Activated gamma-delta T cell treated with Interleukin-2 at 50 U/mL for 16 hours (primary cell): ENCODE results near the gene ZNF79.

Experiments
- DNase-seq: peaks from one replicate; pipeline ENCODE4 v3.0.0-alpha.2; 2020

ZNF79 gene

GRCh38 chr9:127398715-127399400, 25.3 kb upstream of the ZNF79 start:
- DNase-seq: no peak

- no peak for DNase-seq
These were observed 24.4 kb upstream of the ZNF79 start for GRCh38 chr9:127399736-127400269.

DNA sequence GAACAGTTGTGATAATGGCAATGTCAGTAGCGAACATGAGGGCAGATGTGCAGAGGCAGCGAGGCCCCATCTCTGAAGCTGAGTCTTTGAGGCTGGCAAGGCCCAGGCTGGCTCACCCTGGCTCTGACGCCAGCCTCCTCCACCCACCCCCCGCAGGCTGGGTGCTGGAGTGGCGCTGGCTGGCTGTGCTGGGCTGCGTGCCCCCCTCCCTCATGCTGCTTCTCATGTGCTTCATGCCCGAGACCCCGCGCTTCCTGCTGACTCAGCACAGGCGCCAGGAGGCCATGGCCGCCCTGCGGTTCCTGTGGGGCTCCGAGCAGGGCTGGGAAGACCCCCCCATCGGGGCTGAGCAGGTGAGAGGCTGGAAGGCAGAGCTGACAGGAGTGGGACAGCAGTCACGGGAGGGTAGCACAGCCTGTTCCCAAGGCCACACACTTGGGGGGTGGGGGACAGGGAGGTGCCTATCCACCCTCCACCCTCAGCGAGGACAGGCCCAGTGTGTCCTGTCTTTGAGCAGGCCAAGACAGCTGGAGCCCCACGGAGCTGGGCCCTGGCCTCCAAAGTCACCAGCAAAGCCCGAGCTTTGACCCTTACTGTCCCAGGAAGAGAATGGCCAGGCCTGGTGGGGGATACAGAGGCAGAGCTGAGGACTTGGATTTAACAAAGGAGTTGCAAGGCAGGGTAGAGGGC, 21.6 kb upstream of the ZNF79 start:
- no peak for DNase-seq

- DNase-seq: no peak
These were observed 20.5 kb upstream of the ZNF79 start for GRCh38 chr9:127403507-127404192.

- DNase-seq: no peak
These were observed 19.6 kb upstream of the ZNF79 start for GRCh38 chr9:127404631-127405030.

GRCh38 chr9:127405344-127406125, 18.6 kb upstream of the ZNF79 start:
- no peak for DNase-seq

- no peak for DNase-seq
These were observed 17.2 kb upstream of the ZNF79 start for GRCh38 chr9:127406799-127407491.

GRCh38 chr9:127407492-127407843, 16.7 kb upstream of the ZNF79 start:
- no peak for DNase-seq

GRCh38 chr9:127411122-127411521, 13.1 kb upstream of the ZNF79 start:
- no peak for DNase-seq

DNA sequence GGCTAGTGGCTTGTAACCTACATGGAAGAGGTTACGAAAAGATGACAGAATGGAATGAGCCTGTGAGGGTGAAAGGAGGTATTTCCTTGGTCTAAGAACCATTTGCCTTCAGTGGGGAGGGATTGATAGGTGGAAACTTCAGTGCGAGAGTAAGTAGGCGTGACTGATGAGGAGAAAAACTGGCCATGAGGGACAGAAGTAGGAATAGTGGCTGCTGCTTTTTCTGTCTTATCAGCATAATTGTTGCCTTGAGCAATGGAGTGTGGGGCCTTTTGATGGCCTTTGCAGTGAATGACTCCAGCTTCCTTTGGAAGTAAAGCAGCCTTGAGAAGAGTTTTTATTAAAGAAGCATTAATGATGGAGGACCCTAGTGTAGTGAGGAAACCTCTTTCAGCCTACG, 9.0 kb upstream of the ZNF79 start:
- no peak for DNase-seq

DNA sequence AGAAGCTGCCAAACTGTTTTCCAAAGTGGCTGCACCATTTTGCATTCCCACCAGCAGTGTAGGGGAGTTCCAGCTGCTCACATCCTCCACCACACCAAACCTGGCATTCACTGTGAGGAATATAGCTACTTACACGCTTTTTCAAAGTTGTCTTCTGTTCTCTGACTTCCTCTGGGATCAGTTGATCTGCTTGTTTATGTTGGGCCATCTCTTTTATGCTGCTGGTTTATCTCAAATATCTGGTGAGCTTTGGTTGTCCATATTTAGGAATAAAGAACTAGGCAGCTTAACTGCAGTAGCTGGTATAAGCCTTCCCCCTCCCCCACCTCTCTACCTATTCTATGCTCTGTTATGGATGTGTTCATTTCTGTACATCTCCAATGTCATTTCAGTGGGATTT, 8.5 kb upstream of the ZNF79 start:
- DNase-seq: no peak

DNA sequence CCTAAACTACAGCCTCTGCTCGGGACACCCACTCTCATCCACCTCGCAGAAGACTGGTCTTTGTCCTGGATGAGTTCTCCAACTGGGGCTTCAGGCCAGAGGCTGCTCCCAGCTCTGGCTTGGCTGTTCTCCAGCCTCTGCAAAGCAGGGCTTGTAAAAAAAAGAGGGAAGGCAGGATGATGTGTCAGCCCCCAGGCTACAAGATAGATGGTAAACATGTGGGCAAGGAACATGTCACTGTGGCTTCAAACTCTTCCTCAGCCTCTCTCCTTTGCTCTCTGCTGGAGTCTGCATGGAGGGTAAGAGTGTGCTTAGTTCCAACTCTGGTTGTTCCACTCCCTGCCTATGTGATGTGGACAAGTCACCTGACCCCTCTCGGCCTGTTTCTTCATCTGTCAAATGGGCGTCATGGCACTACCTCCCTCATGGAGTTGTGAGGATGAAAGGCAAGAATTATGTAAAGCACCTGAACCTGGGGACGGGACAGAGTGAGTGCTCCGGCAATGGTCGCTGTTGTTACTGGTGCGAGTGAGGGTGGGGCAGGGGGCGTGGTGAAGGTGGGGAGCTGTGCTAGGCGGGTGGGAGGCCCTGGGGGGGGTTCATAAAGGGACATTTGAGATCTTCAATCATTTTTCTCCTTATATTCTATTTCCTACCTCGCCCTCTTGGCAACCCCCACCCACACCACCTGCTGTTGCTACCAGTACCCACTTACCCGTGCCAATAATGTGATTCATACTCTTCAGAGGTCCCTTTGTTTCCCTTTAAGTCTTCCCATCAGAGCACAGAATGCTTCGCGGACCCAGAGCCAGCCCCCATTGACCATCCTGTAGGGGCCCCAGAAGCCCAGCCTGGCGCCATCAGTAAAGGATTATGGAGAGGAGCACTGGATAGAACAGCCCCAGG, 6.8 kb upstream of the ZNF79 start:
- DNase-seq: no peak

GRCh38 chr9:127418037-127418471, 6.1 kb upstream of the ZNF79 start:
- peak; percentile 31 for DNase-seq

DNA sequence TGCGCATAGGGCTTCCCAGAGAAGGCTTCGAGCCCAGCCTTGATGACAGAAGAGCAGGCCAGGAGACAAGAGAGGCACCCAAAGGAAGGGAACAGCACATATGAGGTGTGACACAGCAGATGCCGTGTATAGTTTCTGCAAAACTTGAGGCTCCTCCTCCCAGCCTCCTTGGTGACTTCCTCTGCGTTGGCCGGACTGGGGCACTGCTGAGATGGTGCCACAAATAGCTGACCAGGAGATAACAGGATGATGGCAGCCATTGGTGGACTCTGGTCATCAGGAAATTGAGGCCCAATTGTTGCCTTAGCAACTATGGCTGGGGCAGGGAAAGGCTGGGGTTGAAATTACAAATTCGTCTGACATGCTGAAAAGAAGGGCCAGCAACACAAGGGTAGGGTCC, 4.8 kb upstream of the ZNF79 start:
- DNase-seq: no peak

DNA sequence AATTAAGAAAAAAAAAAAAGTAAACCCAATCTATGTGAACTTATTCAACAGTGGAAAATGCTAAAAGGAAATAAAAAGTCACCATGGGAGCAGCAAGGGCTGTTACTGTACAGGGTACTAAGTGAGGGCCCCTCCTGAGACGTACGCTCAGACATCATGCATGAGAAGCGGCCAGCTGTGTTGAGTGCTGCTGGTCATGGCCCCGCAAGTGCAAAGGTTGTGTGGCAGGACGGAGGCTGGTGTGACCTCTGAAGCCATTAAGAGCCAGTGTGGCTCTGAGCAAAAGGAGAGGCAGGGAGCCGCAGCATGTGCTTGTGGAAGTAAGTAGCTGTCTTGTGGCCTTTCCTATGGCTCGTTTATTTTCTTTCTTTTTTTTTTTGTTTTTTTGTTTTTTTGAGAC, 3.1 kb upstream of the ZNF79 start:
- DNase-seq: no peak

DNA sequence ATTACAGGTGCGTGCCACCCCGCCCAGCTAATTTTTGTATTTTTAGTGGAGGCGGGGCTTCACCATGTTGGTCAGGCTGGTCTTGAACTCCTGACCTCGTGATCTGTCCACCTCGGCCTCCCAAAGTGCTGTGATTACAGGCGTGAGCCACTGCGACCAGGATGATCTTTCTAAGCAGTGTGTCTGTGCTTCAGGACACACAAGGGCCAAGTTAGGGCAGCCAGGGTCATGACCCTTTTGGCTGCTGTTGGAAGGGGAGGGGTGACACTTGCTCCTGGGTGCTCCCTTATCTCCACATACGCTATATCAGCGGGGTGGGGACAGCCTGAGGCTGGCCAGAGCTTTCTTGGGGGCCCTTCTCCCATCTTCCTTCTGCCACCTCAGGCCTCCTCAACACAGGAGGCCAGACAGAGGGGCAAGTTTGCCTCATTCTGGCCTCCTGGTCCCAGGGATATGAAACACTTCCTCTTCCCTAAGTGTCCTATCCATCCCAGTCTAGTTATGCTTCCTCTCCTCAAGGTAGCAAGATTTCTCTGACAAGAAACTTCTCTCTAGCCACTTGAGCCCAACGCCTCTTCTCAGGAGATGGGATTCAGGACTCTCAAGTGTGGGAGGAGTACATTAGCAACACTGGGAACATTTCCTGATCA, 1.9 kb upstream of the ZNF79 start:
- no peak for DNase-seq

DNA sequence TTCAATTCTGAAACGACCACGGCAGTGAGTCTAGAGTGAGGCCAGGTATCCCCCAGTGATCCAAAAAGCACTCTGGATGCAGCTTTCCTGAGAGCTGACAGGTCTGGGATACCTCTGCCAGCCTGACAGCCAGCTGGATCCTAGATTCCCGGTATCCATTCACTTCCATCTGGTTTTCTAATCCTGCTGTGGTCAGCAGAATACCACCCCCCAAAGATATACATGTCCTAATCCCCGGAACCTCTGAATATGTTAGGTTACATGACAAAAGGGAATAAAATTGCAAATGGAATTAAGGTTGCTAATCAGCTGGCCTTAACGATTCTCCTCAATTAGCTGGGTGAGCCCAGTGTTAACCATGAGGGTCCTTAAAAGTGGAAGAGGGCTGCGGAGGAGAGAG, 1.4 kb upstream of the ZNF79 start:
- DNase-seq: no peak

DNA sequence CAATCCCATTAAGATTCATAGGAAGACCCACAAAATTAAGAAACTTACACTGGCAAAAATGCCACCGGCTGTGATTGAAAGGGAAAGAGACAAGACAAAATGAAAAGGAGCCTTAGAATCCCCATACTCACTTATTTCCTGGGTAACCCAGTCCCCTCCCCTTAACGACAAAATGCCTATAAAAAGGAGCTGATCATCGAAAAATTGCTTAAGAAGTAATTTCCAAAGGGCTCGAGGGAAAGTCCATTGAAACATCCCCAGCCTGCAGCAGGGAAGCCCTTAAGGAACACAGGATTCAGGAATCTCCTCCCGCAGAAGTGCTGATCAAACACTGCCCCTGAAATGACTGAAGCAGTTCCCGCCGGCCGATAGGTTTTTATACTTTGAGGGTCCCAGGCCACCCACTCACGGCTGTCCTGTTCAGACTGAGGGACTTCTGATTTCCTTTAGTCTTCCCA, 677 bp upstream of the ZNF79 start:
- DNase-seq: no peak

- peak; percentile 31 for DNase-seq
These were observed 456 bp downstream of the ZNF79 start for GRCh38 chr9:127424676-127424999.

DNA sequence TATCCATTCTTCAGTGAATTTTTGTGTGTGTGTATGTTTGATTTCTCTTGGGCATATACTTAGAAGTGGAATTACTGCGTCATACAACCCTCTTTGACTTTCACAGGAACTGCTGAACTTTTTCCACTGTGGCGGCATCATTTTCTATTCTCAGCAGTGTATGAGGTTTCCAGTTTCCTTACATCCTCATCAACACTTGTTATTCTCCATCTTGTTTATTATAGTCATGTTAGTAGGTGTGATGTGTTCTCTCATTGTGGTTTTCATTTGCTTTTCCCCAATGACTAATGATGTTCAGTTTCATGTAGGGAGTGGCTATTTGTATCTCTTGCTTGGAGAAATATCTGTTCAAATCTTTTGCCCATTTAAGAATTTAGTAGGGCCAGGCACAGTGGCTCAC, 2.6 kb downstream of the ZNF79 start:
- DNase-seq: no peak

GRCh38 chr9:127428348-127428747, 4.2 kb downstream of the ZNF79 start:
- DNase-seq: no peak
